Measurements from ENCODE around the gene RNF144A. TPM values are rescaled to one million over a fixed set of nuclear protein-coding genes. Genes with fewer than 3 reads are reported as not detected.

RNF144A gene
- total and polyA plus RNA-seq, 2 donors (not counting 1 experiment from before 2014, with no cell fraction given) = 1.2 to 1.6 TPM

- Mint-ChIP-seq H3K9me3 (ENCODE audit: insufficient read depth) (peaks cover 2% of the 10 kb centered on the region), H3K27me3 (no peaks in the 10 kb centered on the region), H3K4me3 (no peak overlapping the region), H3K4me1 (no peaks in the 10 kb centered on the region), H3K27ac (no peak overlapping the region)
- DNase-seq = no peak
- CTCF ChIA-PET = no interaction called here
- Histone ChIP-seq H2AFZ (ENCODE audit: insufficient read depth, low read depth, low read length, poor library complexity, severe bottlenecking) (no peak overlapping the region), H3K27ac (ENCODE audit: low read length in 2 of 2) (no peak overlapping the region), H3K4me1 (ENCODE audit: control insufficient read depth in 2 of 2, insufficient read depth in 2 of 2, low read length in 2 of 2) (no peaks in the 10 kb centered on the region), H3K36me3 (replicated peaks in 1 of 2; ENCODE audit: control extremely low read depth in 1 of 2, control insufficient read depth in 1 of 2, extremely low read depth in 1 of 2, insufficient read depth in 2 of 2, low read length in 1 of 2) (no peaks in the 10 kb centered on the region), H3K4me3 (ENCODE audit: control extremely low read depth in 1 of 5, extremely low read depth in 1 of 5, insufficient read depth in 1 of 5, low read depth in 2 of 5, low read length in 4 of 5) (no peak overlapping the region), H3K79me2 (ENCODE audit: control insufficient read depth, insufficient read depth, low read length) (no peaks in the 10 kb centered on the region), H4K20me1 (ENCODE audit: control insufficient read depth, insufficient read depth, low read length, poor library complexity, severe bottlenecking) (no peaks in the 10 kb centered on the region), H3K9me3 (ENCODE audit: control extremely low read depth in 1 of 3, control insufficient read depth in 2 of 3, insufficient read depth in 1 of 3, low read length in 2 of 3) (peaks cover 0 to 1% (median 0%) of the 10 kb centered on the region in 3 donors), H3K4me2 (replicated peaks; ENCODE audit: low read depth, low read length, poor library complexity, severe bottlenecking) (no peak overlapping the region), H3K9ac (ENCODE audit: low read length) (no peak overlapping the region), H3K27me3 (replicated peaks in 1 of 4; ENCODE audit: control extremely low read depth in 1 of 4, control insufficient read depth in 3 of 4, insufficient read depth in 4 of 4, low read length in 3 of 4) (no peaks in the 10 kb centered on the region)
- POLR2A ChIA-PET = no interaction called here
- no peak for ATAC-seq (ENCODE audit: low read depth)
- no peak for TF ChIP-seq EZH2 (IDR thresholded peaks at IDR 0.05; ENCODE audit: borderline replicate concordance, insufficient read depth, low read depth, low read length, poor library complexity, severe bottlenecking)
- TF ChIP-seq, protein P1, sequence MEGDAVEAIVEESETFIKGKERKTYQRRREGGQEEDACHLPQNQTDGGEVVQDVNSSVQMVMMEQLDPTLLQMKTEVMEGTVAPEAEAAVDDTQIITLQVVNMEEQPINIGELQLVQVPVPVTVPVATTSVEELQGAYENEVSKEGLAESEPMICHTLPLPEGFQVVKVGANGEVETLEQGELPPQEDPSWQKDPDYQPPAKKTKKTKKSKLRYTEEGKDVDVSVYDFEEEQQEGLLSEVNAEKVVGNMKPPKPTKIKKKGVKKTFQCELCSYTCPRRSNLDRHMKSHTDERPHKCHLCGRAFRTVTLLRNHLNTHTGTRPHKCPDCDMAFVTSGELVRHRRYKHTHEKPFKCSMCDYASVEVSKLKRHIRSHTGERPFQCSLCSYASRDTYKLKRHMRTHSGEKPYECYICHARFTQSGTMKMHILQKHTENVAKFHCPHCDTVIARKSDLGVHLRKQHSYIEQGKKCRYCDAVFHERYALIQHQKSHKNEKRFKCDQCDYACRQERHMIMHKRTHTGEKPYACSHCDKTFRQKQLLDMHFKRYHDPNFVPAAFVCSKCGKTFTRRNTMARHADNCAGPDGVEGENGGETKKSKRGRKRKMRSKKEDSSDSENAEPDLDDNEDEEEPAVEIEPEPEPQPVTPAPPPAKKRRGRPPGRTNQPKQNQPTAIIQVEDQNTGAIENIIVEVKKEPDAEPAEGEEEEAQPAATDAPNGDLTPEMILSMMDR (IDR thresholded peaks at IDR 0.05) = no peak
- WGBS (ENCODE audit: insufficient coverage) = 87% methylated on average over 2 of the region's 2 CpGs
- intact Hi-C loops (cut with micrococcal nuclease) = no loop called here
These were observed 54.3 kb downstream of the RNF144A start for GRCh38 chr2:6971502-6971901.

GRCh38 chr2:6972067-6972710 is 55.0 kb downstream of the RNF144A start:
- Mint-ChIP-seq H3K9me3 (ENCODE audit: insufficient read depth) (peaks cover 2% of the 10 kb centered on the region), H3K4me3 (no peak overlapping the region), H3K27ac (no peak overlapping the region), H3K4me1 (no peaks in the 10 kb centered on the region), H3K27me3 (no peaks in the 10 kb centered on the region)
- 100% methylated on average over 2 of the region's 5 CpGs for WGBS (ENCODE audit: insufficient coverage)
- H2AFZ ChIP-seq (ENCODE audit: insufficient read depth, low read depth, low read length, poor library complexity, severe bottlenecking) = no peak overlapping the region
- H3K9ac ChIP-seq (ENCODE audit: low read length) = no peak overlapping the region
- CTCF ChIA-PET = no interaction called here
- DNase-seq = no peak
- no peak for ATAC-seq (ENCODE audit: low read depth)
- TF ChIP-seq, protein P1 (IDR thresholded peaks at IDR 0.05) = no peak
- H4K20me1 ChIP-seq (ENCODE audit: control insufficient read depth, insufficient read depth, low read length, poor library complexity, severe bottlenecking) = no peaks in the 10 kb centered on the region
- no peaks in the 10 kb centered on the region for H3K4me1 ChIP-seq (ENCODE audit: control insufficient read depth in 2 of 2, insufficient read depth in 2 of 2, low read length in 2 of 2)
- H3K4me3 ChIP-seq (ENCODE audit: control extremely low read depth in 1 of 5, extremely low read depth in 1 of 5, insufficient read depth in 1 of 5, low read depth in 2 of 5, low read length in 4 of 5) = no peak overlapping the region
- intact Hi-C loops (cut with micrococcal nuclease) = no loop called here
- H3K27ac ChIP-seq (ENCODE audit: low read length in 2 of 2) = no peak overlapping the region
- POLR2A ChIA-PET = no interaction called here
- H3K4me2 ChIP-seq (replicated peaks; ENCODE audit: low read depth, low read length, poor library complexity, severe bottlenecking) = no peak overlapping the region
- no peaks in the 10 kb centered on the region for H3K36me3 ChIP-seq (replicated peaks in 1 of 2; ENCODE audit: control extremely low read depth in 1 of 2, control insufficient read depth in 1 of 2, extremely low read depth in 1 of 2, insufficient read depth in 2 of 2, low read length in 1 of 2)
- H3K79me2 ChIP-seq (ENCODE audit: control insufficient read depth, insufficient read depth, low read length) = no peaks in the 10 kb centered on the region
- peaks cover 0 to 1% (median 0%) of the 10 kb centered on the region in 3 donors for H3K9me3 ChIP-seq (ENCODE audit: control extremely low read depth in 1 of 3, control insufficient read depth in 2 of 3, insufficient read depth in 1 of 3, low read length in 2 of 3)
- no peaks in the 10 kb centered on the region for H3K27me3 ChIP-seq (replicated peaks in 1 of 4; ENCODE audit: control extremely low read depth in 1 of 4, control insufficient read depth in 3 of 4, insufficient read depth in 4 of 4, low read length in 3 of 4)
